ENCODE results near the gene USP11. TPM values are rescaled to one million over a fixed set of nuclear protein-coding genes. Genes with fewer than 3 reads are reported as not detected.
"Not testable (repeated sequence)": the region's sequence is repeated elsewhere in the genome, so short reads cannot be mapped to it uniquely, and the experiment has no call there.

Gene USP11
- total RNA-seq, 1 donor from 2014 or later: 42.2 TPM

DNA sequence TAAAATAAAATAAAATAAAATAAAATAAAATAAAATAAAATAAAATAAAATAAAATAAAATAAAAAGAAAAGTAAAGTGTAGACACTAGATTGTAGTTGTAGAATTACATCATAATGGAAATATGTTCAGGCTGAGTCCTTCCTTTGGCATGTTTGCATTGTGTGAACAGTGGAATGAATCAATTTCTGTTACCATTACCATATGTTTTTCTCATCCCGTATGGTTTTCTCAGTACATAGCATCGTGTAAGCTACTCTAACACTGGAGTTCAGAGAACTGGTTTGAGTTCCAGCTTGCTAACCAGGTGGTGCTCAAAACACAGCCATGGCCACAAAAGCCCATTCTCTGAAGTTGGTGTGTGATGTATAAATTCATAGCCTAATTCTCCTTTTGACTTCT lies 45.9 kb downstream of the USP11 start:
- Histone ChIP-seq H3K4me1 (no peaks in the 10 kb centered on the region), H3K27ac (replicated peaks) (no peak overlapping the region), H3K27me3 (ENCODE audit: low read depth) (no peaks in the 10 kb centered on the region), H3K4me3 (no peak overlapping the region), H3K36me3 (no peaks in the 10 kb centered on the region), H3K9me3 (replicated peaks) (no peaks in the 10 kb centered on the region)
- TF ChIP-seq, protein P1, sequence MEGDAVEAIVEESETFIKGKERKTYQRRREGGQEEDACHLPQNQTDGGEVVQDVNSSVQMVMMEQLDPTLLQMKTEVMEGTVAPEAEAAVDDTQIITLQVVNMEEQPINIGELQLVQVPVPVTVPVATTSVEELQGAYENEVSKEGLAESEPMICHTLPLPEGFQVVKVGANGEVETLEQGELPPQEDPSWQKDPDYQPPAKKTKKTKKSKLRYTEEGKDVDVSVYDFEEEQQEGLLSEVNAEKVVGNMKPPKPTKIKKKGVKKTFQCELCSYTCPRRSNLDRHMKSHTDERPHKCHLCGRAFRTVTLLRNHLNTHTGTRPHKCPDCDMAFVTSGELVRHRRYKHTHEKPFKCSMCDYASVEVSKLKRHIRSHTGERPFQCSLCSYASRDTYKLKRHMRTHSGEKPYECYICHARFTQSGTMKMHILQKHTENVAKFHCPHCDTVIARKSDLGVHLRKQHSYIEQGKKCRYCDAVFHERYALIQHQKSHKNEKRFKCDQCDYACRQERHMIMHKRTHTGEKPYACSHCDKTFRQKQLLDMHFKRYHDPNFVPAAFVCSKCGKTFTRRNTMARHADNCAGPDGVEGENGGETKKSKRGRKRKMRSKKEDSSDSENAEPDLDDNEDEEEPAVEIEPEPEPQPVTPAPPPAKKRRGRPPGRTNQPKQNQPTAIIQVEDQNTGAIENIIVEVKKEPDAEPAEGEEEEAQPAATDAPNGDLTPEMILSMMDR (IDR thresholded peaks at IDR 0.05; ENCODE audit: borderline replicate concordance): no peak
- intact Hi-C loops (cut with micrococcal nuclease): no loop called here
- DNase-seq: no peak

DNA sequence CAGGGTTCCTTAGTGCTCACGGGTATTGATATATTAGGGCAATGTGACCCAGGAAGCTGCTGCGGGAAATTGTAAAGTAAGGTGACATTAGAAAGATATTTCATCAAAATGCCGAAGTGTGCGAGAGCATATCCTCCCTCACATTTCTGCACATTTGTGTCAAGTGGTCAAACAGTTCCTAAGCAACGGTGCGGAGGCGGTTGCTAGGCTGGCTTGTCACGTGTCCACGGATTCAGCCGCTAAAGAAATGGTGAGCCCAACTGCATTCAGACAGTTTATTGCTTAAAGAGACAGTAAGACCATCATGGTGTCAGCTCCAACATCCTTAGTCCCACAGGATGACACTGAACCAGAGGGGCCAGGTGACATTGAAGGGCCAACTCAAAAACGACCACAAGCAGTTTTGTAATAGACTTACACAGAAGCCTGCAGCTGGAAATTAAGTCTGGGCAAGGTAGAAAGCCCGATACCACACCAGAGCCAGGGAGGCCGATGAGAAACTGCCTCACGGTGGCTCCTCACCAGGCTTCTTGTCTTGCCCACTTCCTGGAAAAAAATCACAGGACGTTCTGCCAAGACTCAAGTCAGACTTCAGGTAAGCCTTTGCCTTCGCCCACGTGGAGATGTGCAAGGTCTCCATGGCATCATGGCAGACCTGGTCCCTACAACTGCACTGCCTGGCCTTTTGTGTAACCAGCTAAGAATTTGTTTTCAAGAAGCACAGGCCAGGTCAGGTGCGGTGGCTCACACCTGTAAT lies 50.4 kb downstream of the USP11 start:
- H3K27ac ChIP-seq (replicated peaks): no peak overlapping the region
- no peaks in the 10 kb centered on the region for H3K4me1 ChIP-seq
- no peaks in the 10 kb centered on the region for H3K9me3 ChIP-seq (replicated peaks)
- intact Hi-C loops (cut with micrococcal nuclease): no loop called here
- TF ChIP-seq, protein P1 (IDR thresholded peaks at IDR 0.05; ENCODE audit: borderline replicate concordance): no peak
- no peak for DNase-seq
- no peaks in the 10 kb centered on the region for H3K27me3 ChIP-seq (ENCODE audit: low read depth)
- H3K36me3 ChIP-seq: no peaks in the 10 kb centered on the region
- no peak overlapping the region for H3K4me3 ChIP-seq

- intact Hi-C loops (cut with micrococcal nuclease); H3K4me3 ChIP-seq; DNase-seq; H3K27me3 ChIP-seq (ENCODE audit: low read depth); H3K27ac ChIP-seq (replicated peaks); H3K4me1 ChIP-seq; H3K36me3 ChIP-seq; H3K9me3 ChIP-seq (replicated peaks): not testable (repeated sequence)
Measured at GRCh38 chrX:47284616-47285015, 51.8 kb downstream of the USP11 start.

DNA sequence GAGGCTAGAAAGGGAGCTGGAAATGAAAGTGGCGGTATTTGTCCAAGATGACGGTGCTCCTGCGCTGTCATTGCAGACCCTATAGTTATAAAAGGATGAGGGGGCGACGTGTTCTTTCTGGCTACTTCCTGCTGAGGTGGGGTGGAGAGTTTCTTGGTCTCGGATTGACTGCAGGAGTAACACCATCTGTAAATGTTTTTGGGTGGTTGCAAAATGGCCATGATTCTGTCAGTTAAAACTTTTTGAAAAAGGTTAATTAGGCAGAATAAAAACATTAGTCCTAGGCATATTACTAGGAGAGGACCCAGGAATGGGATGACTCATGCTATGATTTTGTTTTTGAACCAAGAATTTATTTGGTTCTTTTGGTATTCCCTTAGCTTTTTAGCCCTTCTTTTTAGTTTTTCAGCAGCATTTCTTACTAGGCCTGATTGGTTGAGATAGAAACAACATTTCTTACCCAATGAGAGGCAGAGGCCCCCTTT lies 53.1 kb downstream of the USP11 start:
- no peaks in the 10 kb centered on the region for H3K4me1 ChIP-seq
- no peak overlapping the region for H3K27ac ChIP-seq (replicated peaks)
- no peaks in the 10 kb centered on the region for H3K27me3 ChIP-seq (ENCODE audit: low read depth)
- H3K9me3 ChIP-seq (replicated peaks): no peaks in the 10 kb centered on the region
- no peak overlapping the region for H3K4me3 ChIP-seq
- no peak for DNase-seq
- no peaks in the 10 kb centered on the region for H3K36me3 ChIP-seq
- TF ChIP-seq, protein P1 (IDR thresholded peaks at IDR 0.05; ENCODE audit: borderline replicate concordance): no peak
- intact Hi-C loops (cut with micrococcal nuclease): no loop called here

DNA sequence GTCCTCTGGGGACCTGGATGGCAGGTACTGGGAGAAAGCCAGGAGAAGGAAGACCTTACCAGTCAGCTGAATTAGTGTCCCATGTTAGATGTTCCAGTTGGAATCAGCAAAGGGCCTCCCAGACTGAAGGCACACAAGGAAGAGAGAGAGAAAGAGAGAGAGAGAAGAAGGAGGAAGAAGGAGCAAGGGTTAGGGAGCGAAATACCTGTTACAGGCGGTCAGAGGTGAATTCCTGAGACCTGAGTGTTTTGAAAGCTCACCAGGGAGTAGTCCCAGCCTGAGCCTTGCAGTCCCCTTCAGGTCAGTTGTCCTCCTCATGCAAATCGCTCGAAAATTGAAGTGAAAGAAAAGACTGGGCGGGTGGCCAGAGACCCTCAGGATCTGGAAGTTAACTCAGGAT lies 60.3 kb downstream of the USP11 start:
- TF ChIP-seq, protein P1 (IDR thresholded peaks at IDR 0.05; ENCODE audit: borderline replicate concordance): no peak
- no peaks in the 10 kb centered on the region for H3K36me3 ChIP-seq
- no peaks in the 10 kb centered on the region for H3K27me3 ChIP-seq (ENCODE audit: low read depth)
- H3K27ac ChIP-seq (replicated peaks): no peak overlapping the region
- no peak for DNase-seq
- no peaks in the 10 kb centered on the region for H3K4me1 ChIP-seq
- H3K9me3 ChIP-seq (replicated peaks): no peaks in the 10 kb centered on the region
- intact Hi-C loops (cut with micrococcal nuclease): no loop called here
- no peak overlapping the region for H3K4me3 ChIP-seq

GRCh38 chrX:47296766-47297365 lies 64.1 kb downstream of the USP11 start:
- intact Hi-C loops (cut with micrococcal nuclease): no loop called here
- DNase-seq: no peak
- H3K36me3 ChIP-seq: no peaks in the 10 kb centered on the region
- no peak overlapping the region for H3K4me3 ChIP-seq
- H3K4me1 ChIP-seq: no peaks in the 10 kb centered on the region
- H3K27ac ChIP-seq (replicated peaks): no peak overlapping the region
- H3K27me3 ChIP-seq (ENCODE audit: low read depth): no peaks in the 10 kb centered on the region
- no peaks in the 10 kb centered on the region for H3K9me3 ChIP-seq (replicated peaks)
- TF ChIP-seq, protein P1 (IDR thresholded peaks at IDR 0.05; ENCODE audit: borderline replicate concordance): no peak
